ENCODE measurements around the gene CD151.

DNA sequence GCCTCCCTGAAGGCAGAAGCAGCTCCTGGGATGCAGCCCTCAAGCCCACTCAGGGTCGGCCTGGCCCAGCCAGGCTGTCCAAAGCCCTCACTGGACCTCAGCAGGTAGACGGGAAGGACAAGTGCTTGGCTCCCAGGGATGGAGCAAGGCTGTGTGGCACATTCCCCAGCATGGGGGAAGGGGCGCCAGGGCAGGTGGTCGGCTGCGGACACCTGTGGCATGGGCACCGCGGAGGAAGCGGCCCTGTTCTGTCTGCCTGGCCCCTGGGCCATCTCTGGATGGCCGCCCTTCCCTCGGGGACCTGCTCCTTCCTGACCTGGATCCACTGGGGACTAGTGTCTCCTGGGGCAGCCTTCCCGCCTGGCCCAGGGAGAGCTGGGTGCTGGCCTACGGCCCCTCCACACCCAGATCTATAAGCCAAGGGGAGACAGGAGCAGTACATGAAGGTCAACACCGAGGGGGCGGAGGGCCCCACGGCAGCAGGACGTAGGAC is 51.9 kb downstream of the CD151 start:
- TF ChIP-seq POLR2AphosphoS5 (IDR thresholded peaks at IDR 0.05; ENCODE audit: low read depth, low read length) (no peak), SIN3A (IDR thresholded peaks at IDR 0.05; ENCODE audit: borderline replicate concordance, insufficient read depth, low read length) (no peak), TAF1 (IDR thresholded peaks at IDR 0.05; ENCODE audit: borderline replicate concordance, insufficient read depth, low read length) (no peak), FOXP2 (optimal IDR thresholded peaks at IDR 0.05; ENCODE audit: borderline replicate concordance, extremely low read depth, extremely low read length, insufficient read depth) (no peak)
- TF ChIP-seq, protein P1, sequence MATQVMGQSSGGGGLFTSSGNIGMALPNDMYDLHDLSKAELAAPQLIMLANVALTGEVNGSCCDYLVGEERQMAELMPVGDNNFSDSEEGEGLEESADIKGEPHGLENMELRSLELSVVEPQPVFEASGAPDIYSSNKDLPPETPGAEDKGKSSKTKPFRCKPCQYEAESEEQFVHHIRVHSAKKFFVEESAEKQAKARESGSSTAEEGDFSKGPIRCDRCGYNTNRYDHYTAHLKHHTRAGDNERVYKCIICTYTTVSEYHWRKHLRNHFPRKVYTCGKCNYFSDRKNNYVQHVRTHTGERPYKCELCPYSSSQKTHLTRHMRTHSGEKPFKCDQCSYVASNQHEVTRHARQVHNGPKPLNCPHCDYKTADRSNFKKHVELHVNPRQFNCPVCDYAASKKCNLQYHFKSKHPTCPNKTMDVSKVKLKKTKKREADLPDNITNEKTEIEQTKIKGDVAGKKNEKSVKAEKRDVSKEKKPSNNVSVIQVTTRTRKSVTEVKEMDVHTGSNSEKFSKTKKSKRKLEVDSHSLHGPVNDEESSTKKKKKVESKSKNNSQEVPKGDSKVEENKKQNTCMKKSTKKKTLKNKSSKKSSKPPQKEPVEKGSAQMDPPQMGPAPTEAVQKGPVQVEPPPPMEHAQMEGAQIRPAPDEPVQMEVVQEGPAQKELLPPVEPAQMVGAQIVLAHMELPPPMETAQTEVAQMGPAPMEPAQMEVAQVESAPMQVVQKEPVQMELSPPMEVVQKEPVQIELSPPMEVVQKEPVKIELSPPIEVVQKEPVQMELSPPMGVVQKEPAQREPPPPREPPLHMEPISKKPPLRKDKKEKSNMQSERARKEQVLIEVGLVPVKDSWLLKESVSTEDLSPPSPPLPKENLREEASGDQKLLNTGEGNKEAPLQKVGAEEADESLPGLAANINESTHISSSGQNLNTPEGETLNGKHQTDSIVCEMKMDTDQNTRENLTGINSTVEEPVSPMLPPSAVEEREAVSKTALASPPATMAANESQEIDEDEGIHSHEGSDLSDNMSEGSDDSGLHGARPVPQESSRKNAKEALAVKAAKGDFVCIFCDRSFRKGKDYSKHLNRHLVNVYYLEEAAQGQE (IDR thresholded peaks at IDR 0.05; ENCODE audit: insufficient read depth in 1 of 2, low read depth in 2 of 2, low read length in 2 of 2): no peak

Data from PFSK-1 (cell line).